Right lobe of liver (tissue), 6 donors: ENCODE measurements around the gene EHD4. TPM values are rescaled to one million over a fixed set of nuclear protein-coding genes. Genes with fewer than 3 reads are reported as not detected.

Experiments used
- ATAC-seq, 4 donors: fragments of 200-7000 bp; cut with Tn5 transposase; one replicate each; pipeline ENCODE4 v1.9.1; 2020; ENCODE audit warnings: mild to moderate bottlenecking in 4 of 4, moderate library complexity in 4 of 4
- DNase-seq, 3 donors: peaks; one replicate each; pipeline ENCODE4 v3.0.0-alpha.2; 2020
- H3K27ac ChIP-seq, 3 donors: fragments of 200-600 bp; one replicate each; pipeline ENCODE4 v1.8.0; 2022
- H3K27me3 ChIP-seq, 2 donors: fragments of 200-600 bp; one replicate each; pipeline ENCODE4 v1.8.0; 2022
- H3K36me3 ChIP-seq, 4 donors: fragments of 200-600 bp; sonication (generic) in 1 of 4; one replicate each; pipeline versions ENCODE4 v1.5.1 to v1.8.0; 2017 to 2022; ENCODE audit warnings: control low read depth in 1 of 4
- H3K4me1 ChIP-seq, 4 donors: fragments of 200-600 bp; sonication (generic) in 1 of 4; one replicate each; pipeline versions ENCODE4 v1.5.1 to v1.8.0; 2017 to 2022; ENCODE audit warnings: control low read depth in 1 of 4
- H3K4me3 ChIP-seq, 3 donors: fragments of 200-600 bp; one replicate each; pipeline ENCODE4 v1.8.0; 2022
- H3K9me3 ChIP-seq, 4 donors: fragments of 200-600 bp; sonication (generic) in 1 of 4; one replicate each; pipeline versions ENCODE4 v1.5.1 to v1.8.0; 2017 to 2022; ENCODE audit warnings: control low read depth in 1 of 4
- POLR2A ChIP-seq: fragments of 450-650 bp; IDR thresholded peaks from one replicate; pipeline ENCODE4 v1.6.1; 2017; ENCODE audit warnings: antibody characterized with exemption, mild to moderate bottlenecking
- whole genome bisulfite sequencing: methylation state at CpG from one replicate; pipeline ENCODE4 v1.1.6; 2018; ENCODE audit warnings: low coverage, low lambda C conversion rate; ENCODE audit not compliant: insufficient coverage; ENCODE audit errors: missing lambda C conversion rate; 5-methylcytosine and 5-hydroxymethylcytosine counted together
- intact Hi-C, 2 donors: fragments of 100-400 bp; cut with DNase I; formaldehyde crosslinking; loops; one replicate each; pipeline versions ENCODE4 v1.11.2 to v1.14.1; 2022
- total RNA-seq, 6 experiments: library from RNA; depleted of rRNA in 2 of 6; stranded (reverse); fragments of >200 nt in 2 of 6; fragmentation: NEBNext Ultra II Directional in 3 of 6; extraction: Animal tissue kit (Norgen Biotek cat#: 25700) in 3 of 6; gene quantifications; one replicate each; pipeline versions ENCODE4 v1.1.0 to v1.2.4, GENCODE V29; 2016 to 2023
- TF ChIP-seq, protein P1 (sequence below), 4 donors: fragments of 200-600 bp in 3 of 4; fragments of 450-650 bp in 1 of 4; IDR thresholded peaks; one replicate each; pipeline versions ENCODE4 v1.5.1 to v1.8.0; 2016 to 2022; ENCODE audit warnings: antibody characterized with exemption in 4 of 4, mild to moderate bottlenecking in 2 of 4
- donor health status: DM: no; HTN: yes; CAD: no.
- donor health status: DM: no; HTN: no; CAD: no.
- donor health status: DM: no; HTN: no; CAD: no.
- donor health status: DM: no; HTN: yes; CAD: no.
- donor health status: DM: no; HTN: yes; CAD: no.

EHD4 gene
- total RNA-seq, 6 experiments from 2014 or later = 4.7 to 21.5 (median 11.1) TPM

DNA sequence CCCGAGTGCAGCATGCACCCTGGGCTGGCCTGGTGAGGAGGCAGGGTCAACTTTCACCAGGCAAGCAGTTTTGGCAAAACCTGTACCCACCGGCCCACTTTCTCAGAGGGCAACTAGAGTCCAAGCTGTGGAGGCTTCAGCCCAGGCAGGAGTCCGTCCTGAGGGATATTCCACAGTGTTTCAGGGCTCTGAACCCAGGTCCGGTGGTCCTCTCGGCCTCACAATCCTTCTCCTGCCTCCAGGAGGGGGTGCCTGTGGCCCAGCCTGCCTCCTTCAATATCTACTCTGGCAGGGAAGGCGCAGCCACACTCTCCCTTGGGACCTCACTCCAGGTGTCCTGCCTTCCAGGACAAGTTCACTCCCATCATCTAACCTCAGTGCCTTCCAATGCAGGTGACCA lies 44.6 kb upstream of the EHD4 start:
- no peaks in the 10 kb centered on the region for H3K36me3 ChIP-seq
- no peaks in the 10 kb centered on the region for H3K4me1 ChIP-seq
- intact Hi-C loops = no loop called here
- no peaks in the 10 kb centered on the region for H3K9me3 ChIP-seq
- H3K27ac ChIP-seq = no peak overlapping the region
- H3K27me3 ChIP-seq = no peaks in the 10 kb centered on the region
- TF ChIP-seq POLR2A = no peak
- TF ChIP-seq, protein P1, sequence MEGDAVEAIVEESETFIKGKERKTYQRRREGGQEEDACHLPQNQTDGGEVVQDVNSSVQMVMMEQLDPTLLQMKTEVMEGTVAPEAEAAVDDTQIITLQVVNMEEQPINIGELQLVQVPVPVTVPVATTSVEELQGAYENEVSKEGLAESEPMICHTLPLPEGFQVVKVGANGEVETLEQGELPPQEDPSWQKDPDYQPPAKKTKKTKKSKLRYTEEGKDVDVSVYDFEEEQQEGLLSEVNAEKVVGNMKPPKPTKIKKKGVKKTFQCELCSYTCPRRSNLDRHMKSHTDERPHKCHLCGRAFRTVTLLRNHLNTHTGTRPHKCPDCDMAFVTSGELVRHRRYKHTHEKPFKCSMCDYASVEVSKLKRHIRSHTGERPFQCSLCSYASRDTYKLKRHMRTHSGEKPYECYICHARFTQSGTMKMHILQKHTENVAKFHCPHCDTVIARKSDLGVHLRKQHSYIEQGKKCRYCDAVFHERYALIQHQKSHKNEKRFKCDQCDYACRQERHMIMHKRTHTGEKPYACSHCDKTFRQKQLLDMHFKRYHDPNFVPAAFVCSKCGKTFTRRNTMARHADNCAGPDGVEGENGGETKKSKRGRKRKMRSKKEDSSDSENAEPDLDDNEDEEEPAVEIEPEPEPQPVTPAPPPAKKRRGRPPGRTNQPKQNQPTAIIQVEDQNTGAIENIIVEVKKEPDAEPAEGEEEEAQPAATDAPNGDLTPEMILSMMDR (IDR thresholded peaks at IDR 0.05) = no peak
- no peak for DNase-seq
- H3K4me3 ChIP-seq = no peak overlapping the region
- ATAC-seq = no peak
- 90% methylated on average over 4 of the region's 6 CpGs for WGBS

DNA sequence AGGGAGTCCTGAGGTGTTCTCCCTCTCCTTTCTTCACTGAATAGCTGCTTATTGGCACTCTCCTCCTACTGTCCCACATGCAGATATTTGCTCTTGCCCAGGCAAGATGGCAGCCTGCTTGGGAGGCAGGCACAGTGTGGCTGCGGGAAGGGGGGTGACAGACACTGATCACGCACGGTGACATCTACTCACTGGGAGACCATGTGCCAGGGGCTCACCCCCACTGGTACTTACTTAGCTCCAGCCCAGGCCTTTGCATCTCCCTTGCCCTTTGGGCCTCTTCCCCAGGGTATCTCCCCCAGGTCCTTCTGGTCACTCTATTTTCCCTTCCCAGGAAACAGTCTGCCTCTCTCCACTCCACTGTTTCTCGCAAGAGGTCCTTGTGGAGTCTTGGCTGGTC lies 42.0 kb upstream of the EHD4 start:
- H3K4me1 ChIP-seq = no peaks in the 10 kb centered on the region
- no peaks in the 10 kb centered on the region for H3K36me3 ChIP-seq
- no peak overlapping the region for H3K27ac ChIP-seq
- no peaks in the 10 kb centered on the region for H3K9me3 ChIP-seq
- TF ChIP-seq POLR2A = no peak
- TF ChIP-seq, protein P1 (IDR thresholded peaks at IDR 0.05) = no peak
- DNase-seq (peak in 1 of 3 donors; percentile 28), ATAC-seq (no peak)
- intact Hi-C loops = no loop called here
- no peak overlapping the region for H3K4me3 ChIP-seq
- H3K27me3 ChIP-seq = no peaks in the 10 kb centered on the region
- 88% methylated on average over 1 of the region's 4 CpGs for WGBS

DNA sequence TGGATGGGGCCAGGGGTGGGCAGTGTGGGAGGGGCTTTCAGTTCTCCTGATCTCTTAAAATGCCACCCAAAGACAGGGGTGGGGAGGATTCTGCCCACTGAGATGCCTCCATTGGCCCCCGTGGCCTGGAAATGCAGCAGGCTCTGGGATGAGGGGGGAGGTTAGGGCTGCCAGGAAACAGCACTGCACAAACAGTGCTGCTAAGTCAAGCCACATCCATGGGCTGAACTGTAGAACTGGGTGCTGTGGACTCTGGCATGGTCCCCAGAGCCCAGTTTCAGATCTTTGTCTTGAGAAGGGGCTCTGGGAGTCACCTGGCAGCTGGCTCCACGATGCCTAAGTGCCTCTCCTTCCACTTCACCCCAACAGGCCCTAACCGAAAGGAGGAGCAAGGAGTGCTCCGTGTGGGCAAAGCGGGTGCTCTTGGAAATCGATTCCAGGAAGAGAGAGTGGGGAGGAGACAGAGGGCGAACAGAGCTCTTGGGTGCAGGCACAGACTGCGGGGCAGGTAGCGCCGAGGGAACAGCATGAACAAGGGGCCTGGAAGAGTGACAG lies 40.6 kb upstream of the EHD4 start:
- ATAC-seq = no peak
- TF ChIP-seq, protein P1 (IDR thresholded peaks at IDR 0.05) = no peak
- TF ChIP-seq POLR2A = no peak
- 93% methylated on average over 6 of the region's 10 CpGs for WGBS
- H3K4me3 ChIP-seq = no peak overlapping the region
- no peaks in the 10 kb centered on the region for H3K27me3 ChIP-seq
- no peaks in the 10 kb centered on the region for H3K36me3 ChIP-seq
- intact Hi-C loops = no loop called here
- no peaks in the 10 kb centered on the region for H3K9me3 ChIP-seq
- no peak overlapping the region for H3K27ac ChIP-seq
- no peaks in the 10 kb centered on the region for H3K4me1 ChIP-seq
- DNase-seq = peak in 1 of 3 donors; percentile 23

DNA sequence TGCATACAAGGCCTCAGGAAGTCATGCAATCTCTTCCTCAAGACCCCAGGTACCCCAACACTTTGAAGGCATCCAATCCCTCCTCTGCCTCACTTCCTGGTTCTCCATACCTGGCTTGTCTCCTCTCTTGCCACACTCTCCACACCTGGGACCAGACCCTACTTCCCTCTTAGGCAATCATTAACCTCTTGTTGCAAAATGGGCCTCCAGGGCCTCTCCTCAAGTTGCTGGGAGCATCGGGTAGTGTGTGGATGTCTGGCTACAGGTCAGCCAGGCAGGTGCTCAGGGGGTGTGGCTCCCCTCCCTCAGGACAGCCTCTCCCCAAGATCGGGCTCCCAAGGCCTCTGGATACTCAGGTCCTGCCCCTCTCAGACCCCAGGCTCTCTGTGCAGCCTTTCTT lies 39.9 kb upstream of the EHD4 start:
- Histone ChIP-seq H3K9me3 (no peaks in the 10 kb centered on the region), H3K36me3 (no peaks in the 10 kb centered on the region), H3K4me1 (no peaks in the 10 kb centered on the region), H3K4me3 (no peak overlapping the region), H3K27ac (no peak overlapping the region), H3K27me3 (no peaks in the 10 kb centered on the region)
- TF ChIP-seq, protein P1 (IDR thresholded peaks at IDR 0.05) = no peak
- no peak for TF ChIP-seq POLR2A
- intact Hi-C loops = no loop called here
- 22% methylated on average over 1 of the region's 2 CpGs for WGBS
- DNase-seq (peak in 1 of 3 donors; percentile 44), ATAC-seq (peak; percentile 8 to 72 (median 64))

DNA sequence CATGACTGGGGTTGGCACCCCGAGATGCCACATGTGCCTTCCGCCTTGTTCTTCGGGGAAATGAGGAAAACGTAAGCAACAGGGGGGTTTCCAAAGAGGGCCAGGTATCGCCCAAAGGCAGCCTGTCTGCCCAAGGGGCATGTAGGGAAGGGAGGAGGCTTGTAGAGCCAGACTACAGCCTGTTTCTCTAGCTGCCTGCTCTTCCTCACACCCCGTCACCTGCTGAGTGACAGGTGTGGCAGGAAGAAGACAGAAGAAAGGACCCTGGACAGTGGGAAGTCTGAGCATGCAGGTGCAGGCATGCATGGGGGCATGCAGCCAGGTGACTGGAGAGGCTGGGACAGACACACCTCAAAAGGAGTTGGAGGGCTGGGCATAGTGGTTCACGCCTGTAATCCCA lies 38.7 kb upstream of the EHD4 start:
- H3K27me3 ChIP-seq = no peaks in the 10 kb centered on the region
- no peaks in the 10 kb centered on the region for H3K36me3 ChIP-seq
- intact Hi-C loops = no loop called here
- TF ChIP-seq POLR2A = no peak
- TF ChIP-seq, protein P1 (IDR thresholded peaks at IDR 0.05) = no peak
- no peaks in the 10 kb centered on the region for H3K4me1 ChIP-seq
- 56% methylated on average over 5 of the region's 7 CpGs for WGBS
- no peak for ATAC-seq
- no peak overlapping the region for H3K4me3 ChIP-seq
- H3K27ac ChIP-seq = no peak overlapping the region
- H3K9me3 ChIP-seq = no peaks in the 10 kb centered on the region
- DNase-seq = peak in 1 of 3 donors; percentile 25
